ENCODE measurements around the gene DPF3.

DPF3 gene

GRCh38 chr14:72904218-72904617, 10.3 kb upstream of the DPF3 start:
- DNase-seq, result no peak

DNA sequence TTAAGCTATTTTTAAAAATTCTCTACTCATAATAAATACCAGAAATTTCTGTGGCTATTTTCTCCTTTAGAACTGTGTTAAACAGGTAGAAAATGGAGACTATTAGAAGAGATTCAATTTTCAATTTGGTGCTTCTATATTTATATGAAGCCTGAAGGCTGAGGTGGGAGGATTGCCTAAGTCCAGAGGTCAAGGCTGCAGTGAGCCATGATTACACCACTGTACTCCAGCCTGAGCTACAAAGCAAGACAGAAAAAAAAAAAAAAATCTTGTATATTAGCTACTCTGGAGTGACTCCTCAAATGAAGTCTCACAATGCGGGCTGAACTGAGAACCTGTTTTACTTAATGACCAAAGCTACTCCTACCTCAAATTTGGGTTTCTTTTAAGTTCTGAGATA, 9.8 kb upstream of the DPF3 start:
- DNase-seq, result no peak

- DNase-seq, result no peak
These were observed 9.1 kb upstream of the DPF3 start for GRCh38 chr14:72902801-72903530.

DNA sequence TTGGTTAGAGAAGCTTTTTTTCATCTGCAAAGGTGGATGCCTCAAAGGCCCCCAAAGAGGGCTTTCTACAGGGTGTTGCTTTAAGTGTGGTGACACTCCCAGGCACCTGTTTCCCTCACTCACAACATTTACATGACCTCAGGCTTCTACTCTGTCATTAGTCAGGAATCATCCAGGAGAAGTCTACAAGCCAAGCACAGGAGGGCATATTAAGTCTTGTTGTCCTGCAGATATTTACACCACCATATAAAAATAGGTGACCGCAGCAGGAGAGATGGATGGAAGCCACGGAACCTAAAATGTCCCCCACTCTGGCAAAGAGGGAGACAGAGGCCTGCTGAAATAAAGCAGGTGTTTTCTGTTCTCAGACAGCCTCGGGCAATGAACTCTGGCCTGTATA, 7.5 kb upstream of the DPF3 start:
- DNase-seq, result no peak

DNA sequence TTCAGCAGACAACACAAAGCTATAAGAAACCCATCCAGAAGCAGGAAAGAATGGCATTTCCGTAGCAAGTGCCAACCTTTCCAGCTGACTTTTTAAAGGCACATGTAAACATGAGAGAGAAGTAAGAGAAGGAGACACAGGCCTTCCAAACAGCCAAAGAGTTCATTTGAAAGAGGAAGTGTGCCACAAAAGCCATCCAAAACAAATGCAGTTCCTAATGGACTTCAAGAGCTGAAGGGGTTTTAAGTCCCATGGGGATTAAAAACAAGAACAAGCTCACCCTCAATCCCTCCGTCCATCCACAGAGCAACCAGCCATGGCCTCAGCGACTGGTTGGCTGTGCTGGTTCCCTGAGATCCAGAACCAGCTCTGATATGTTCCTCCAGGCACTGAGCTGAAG, 4.5 kb upstream of the DPF3 start:
- DNase-seq, result no peak

- DNase-seq, result no peak
These were observed 900 bp upstream of the DPF3 start for GRCh38 chr14:72894623-72895378.

GRCh38 chr14:72894323-72894622, 372 bp upstream of the DPF3 start:
- DNase-seq, result no peak

DNA sequence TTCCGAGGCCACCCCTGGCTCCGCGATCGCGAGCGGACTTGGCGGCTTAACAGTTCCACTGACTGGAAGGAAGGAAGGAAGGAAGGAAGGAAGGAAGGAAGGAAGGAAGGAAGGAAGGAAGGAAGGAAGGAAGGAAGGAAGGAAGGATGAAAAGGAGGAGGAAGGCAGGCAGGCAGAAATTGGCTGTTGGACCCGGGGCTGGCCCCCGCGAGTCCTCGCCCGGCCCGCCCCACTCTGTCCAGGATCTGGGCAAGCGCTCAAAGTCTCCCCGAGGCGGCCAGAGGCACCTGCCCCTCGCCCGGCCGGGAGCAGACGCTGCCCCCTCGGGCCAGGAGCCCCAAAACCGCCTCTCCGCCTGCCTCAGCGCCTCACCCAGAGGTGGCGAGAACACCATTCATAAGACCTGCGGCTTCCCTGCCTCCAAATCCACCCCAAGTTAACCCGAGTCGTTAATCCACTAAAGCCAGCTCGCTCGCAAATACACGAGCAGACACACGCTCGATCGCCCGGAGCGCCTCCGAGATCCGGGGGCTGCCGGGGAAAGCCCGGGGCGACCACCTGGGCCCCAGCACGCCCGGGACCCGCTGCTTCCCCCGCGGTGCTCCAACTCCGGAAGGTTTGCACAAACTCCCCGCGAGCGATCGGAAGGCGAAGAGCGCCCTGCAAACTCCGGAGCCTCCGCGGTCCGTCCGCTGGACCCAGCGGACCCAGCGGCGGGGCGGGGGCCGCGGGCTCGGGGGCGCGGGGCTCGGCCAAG, 844 bp downstream of the DPF3 start:
- peak; percentile 36 for DNase-seq

DNA sequence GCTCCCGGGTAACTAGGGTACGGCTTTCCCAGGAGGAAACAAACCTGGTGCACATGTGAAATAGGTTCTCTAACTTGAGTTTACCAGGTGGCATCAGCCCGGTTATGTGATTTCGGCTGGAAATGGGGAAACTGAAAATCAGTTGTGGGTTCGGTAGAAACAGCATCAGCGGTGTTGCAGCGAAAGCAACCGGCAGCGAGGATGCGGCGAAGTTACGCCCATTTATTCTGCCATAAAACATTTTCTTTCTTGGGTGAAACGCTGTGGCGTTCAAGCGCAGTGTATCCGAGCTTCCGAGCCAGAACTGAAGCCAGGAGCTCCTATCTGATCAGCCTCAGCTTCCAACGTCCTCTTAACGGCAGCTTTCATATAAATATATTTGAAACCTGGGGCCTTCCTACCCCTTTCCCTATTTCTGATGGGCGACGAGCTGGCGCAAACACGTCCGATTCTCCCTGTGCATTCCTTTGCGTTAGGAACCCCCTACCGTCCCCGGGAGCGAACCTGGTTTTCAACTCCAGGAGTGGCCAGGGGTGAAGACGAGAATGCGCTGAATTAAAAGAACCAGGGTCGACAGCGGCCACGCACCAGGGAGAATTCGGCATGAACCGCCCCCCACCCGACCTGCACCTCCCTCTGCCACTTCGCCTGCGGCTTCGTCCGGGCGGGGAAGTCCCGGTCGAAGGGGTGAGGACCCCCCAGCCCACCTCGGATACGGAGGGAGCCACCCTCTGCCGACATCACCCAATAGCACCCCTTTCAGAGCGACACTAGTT, 1.6 kb downstream of the DPF3 start:
- DNase-seq, result peak; percentile 56

- no peak for DNase-seq
These were observed 2.2 kb downstream of the DPF3 start for GRCh38 chr14:72891666-72892102.

GRCh38 chr14:72889366-72889765, 4.5 kb downstream of the DPF3 start:
- DNase-seq, result no peak

DNA sequence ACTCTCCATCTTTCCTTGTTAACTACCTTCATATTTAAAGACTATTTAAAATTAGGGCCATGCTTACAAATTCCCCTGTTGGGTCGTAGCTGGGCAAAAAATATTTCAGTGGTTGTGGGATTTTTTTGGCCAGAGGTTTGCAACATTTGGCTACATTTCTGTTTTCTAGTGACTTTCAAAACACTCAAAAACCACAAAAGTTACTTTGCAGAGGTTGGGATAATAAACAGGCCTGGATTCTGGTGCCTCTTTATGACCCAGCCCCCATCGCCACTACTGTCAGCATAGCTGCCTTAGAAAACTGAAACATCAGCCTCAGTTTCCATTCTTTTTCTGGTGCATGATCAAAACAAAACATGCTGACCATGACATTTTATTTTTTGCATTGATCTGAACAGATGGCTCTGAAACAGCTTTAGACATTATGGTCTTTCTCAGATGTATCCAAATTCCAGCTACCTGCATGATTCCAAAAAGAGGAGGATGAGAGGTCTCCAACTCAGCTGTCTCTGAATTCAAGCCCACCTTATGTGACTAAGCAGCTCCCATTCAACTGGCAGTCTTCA, 5.2 kb downstream of the DPF3 start:
- DNase-seq, result no peak

DNA sequence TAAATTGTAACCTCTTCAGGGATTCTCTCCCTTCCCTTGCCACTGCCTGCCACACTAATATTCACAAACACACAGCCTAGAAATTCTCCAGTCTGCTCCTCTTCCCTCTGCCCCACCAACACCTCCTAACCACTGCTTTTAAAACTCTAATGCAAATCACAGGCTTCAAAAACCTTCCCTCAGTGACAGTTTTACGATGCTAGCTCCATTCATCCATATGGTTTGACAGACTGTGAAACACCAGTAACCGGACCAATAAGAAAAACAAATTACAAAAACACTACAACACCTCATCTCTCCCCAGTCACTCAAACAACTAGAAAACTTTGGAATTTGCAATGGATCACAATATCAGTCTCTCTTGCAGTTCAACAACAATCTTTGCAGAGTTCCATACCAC, 5.7 kb downstream of the DPF3 start:
- peak; percentile 30 for DNase-seq

DNA sequence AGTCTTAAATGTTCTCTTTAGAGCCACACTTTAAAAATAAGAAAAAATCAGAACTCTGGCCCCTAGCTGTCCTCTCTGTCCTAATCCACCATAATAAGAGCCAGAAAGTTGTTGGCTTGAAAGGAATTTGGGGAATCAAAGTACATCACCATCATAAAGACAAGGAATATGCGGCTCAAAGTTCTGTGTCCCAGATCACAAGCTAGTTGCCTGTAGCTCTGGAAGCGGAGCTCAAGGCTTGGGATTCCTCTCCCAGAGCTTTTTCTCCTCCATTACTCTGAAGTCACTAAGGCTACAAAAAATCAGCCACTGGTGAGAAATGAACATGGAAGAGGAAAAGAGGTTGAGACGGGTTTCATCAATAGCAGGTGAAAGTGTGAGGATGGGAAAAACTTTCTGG, 6.4 kb downstream of the DPF3 start:
- DNase-seq, result no peak

GRCh38 chr14:72884386-72884785, 9.5 kb downstream of the DPF3 start:
- no peak for DNase-seq

- DNase-seq, result no peak
These were observed 9.9 kb downstream of the DPF3 start for GRCh38 chr14:72883961-72884360.

DNA sequence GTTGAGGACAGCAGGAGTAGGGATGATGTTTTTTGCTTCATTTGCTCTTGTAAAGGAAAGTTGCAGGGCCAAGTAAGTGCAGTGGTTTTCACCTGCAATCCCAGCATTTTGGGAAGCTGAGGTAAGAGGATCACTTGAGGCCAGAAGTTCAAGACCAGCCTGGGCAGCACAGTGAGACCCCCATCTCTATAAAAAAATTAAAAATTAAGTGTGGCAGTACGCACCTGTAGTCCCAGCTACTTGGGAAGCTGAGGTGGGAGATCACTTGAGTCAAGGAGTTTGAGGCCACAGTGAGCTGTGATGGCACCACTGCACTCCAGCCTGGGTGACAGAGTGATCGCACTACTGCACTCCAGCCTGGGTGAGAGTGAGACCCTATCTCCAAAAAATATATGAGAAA, 10.8 kb downstream of the DPF3 start:
- DNase-seq, result no peak

DNA sequence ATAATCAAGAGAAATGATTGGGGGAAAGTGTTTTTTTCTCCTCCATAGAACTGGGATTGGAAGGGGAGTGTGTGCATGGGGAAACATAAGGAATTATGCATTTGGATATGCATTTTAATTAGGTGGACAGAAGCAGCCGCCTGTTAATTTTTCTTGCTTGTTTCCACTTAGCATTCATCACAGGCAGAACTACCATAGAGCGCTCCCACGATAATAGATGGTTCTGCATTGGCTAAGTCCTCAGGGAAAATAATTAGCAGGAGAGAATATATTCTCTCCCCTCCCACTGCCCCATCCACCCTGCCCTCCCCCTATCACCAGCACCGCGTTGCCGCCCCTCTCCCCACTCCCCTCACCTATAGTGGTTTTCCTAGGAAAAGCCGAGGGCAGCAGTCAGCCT, 11.4 kb downstream of the DPF3 start:
- DNase-seq, result no peak

DNA sequence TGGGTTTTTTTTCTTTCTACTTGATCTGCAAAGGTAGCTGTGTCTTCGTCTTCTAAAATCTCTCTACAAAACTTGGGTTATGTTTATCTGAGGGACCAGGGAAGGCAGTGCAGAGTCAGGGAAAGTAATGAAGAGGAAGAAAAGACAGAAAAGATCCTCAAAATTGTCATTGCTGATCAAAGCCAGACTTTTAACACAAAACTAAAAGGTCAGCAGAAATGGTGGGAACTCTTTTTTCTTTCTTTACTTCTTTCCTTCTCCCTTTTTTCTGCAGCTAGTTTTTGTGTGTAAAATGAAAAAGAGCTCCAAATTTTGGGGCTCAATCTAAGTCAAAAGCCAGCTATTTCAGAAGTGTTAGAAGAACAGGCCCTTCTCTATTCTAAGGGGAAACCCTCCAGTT, 11.9 kb downstream of the DPF3 start:
- no peak for DNase-seq

- DNase-seq, result no peak
These were observed 12.4 kb downstream of the DPF3 start for GRCh38 chr14:72881543-72881942.

DNA sequence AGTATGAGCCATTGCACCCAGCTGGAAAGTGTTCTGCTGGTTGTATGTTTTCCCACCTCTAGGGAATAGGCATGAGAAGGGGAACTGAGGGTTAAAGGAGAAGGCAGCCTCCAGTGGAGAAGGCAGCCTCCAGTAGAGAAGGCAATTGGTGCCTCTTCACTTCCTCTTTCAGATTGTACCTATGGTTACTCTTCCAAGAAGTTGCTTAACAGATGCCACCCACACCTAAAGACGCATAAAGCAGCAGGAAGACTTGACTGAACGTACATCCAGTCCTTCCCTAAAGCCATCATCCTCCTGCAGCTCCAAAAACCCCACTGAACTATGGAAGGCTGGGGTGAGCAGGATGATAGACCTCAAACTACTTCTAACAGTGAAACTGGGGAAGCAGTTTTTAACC, 13.1 kb downstream of the DPF3 start:
- DNase-seq, result no peak

- DNase-seq, result no peak
These were observed 13.7 kb downstream of the DPF3 start for GRCh38 chr14:72880164-72880563.

GRCh38 chr14:72879431-72879830, 14.5 kb downstream of the DPF3 start:
- DNase-seq, result no peak

All from NCI-H2171 treated with DMSO at 0.1 percent for 48 hours (cell line).